KMS-11 (cell line): ENCODE data around the gene SCP2.

Experiments used
- H2AFZ ChIP-seq: fragments of 200-600 bp; sonication (generic); 2 replicates; pipeline ENCODE4 v1.6.1; 2016; ENCODE audit warnings: antibody characterized with exemption, mixed run types, low read depth
- H3K27ac ChIP-seq: fragments of 200-600 bp; sonication (generic); 2 replicates; pipeline ENCODE4 v1.6.1; 2016; ENCODE audit warnings: mild to moderate bottlenecking, mixed run types
- H3K27me3 ChIP-seq: fragments of 200-600 bp; sonication (generic); 2 replicates; pipeline ENCODE4 v1.6.1; 2017; ENCODE audit warnings: mild to moderate bottlenecking, low read depth, mixed run types, moderate library complexity; ENCODE audit not compliant: insufficient read depth
- H3K36me3 ChIP-seq: fragments of 200-600 bp; sonication (generic); 2 replicates; pipeline ENCODE4 v1.6.1; 2017; ENCODE audit warnings: mild to moderate bottlenecking, mixed run types; ENCODE audit not compliant: insufficient read depth
- H3K4me1 ChIP-seq: fragments of 200-600 bp; sonication (generic); 2 replicates; pipeline ENCODE4 v1.6.1; 2016; ENCODE audit warnings: mild to moderate bottlenecking, low read depth, mixed run types; ENCODE audit not compliant: poor library complexity, severe bottlenecking
- H3K4me2 ChIP-seq: fragments of 200-600 bp; sonication (generic); 2 replicates; pipeline ENCODE4 v1.7.0; 2016; ENCODE audit warnings: mild to moderate bottlenecking, mixed run types
- H3K4me3 ChIP-seq: fragments of 200-600 bp; sonication (generic); IDR thresholded peaks from 2 replicates; pipeline ENCODE4 v1.6.1; 2017; ENCODE audit warnings: low read depth, low read length, mixed read lengths; ENCODE audit not compliant: insufficient read depth
- H3K79me2 ChIP-seq: fragments of 200-600 bp; sonication (generic); 2 replicates; pipeline ENCODE4 v1.6.1; 2016; ENCODE audit warnings: low read depth, mixed run types; ENCODE audit not compliant: insufficient read depth
- H3K9ac ChIP-seq: fragments of 200-600 bp; sonication (generic); 2 replicates; pipeline ENCODE4 v1.6.1; 2016; ENCODE audit warnings: mild to moderate bottlenecking, mixed run types
- H4K20me1 ChIP-seq: fragments of 200-600 bp; sonication (generic); 2 replicates; pipeline ENCODE4 v1.6.1; 2016; ENCODE audit warnings: mild to moderate bottlenecking, mixed run types; ENCODE audit not compliant: insufficient read depth
- TF ChIP-seq, protein P1 (sequence below): fragments of 200-600 bp; sonication (generic); conservative IDR thresholded peaks from 2 replicates; pipeline ENCODE4 v1.6.1; 2017; ENCODE audit warnings: low read depth, mild to moderate bottlenecking, antibody characterized with exemption, low read length, moderate library complexity, mixed read lengths

The SCP2 gene

GRCh38 chr1:53011175-53011574, 84.1 kb downstream of the SCP2 start:
- Histone ChIP-seq H3K27me3 (no peaks in the 10 kb centered on the region), H3K4me2 (no peak overlapping the region), H3K27ac (no peak overlapping the region), H3K36me3 (no peaks in the 10 kb centered on the region), H2AFZ (no peak overlapping the region), H3K4me3 (no peak overlapping the region), H3K4me1 (peaks cover 14% of the 10 kb centered on the region), H4K20me1 (no peaks in the 10 kb centered on the region), H3K9ac (no peak overlapping the region), H3K79me2 (peaks cover 10% of the 10 kb centered on the region; the same call in 1 of the 2 replicates)
- TF ChIP-seq, protein P1, sequence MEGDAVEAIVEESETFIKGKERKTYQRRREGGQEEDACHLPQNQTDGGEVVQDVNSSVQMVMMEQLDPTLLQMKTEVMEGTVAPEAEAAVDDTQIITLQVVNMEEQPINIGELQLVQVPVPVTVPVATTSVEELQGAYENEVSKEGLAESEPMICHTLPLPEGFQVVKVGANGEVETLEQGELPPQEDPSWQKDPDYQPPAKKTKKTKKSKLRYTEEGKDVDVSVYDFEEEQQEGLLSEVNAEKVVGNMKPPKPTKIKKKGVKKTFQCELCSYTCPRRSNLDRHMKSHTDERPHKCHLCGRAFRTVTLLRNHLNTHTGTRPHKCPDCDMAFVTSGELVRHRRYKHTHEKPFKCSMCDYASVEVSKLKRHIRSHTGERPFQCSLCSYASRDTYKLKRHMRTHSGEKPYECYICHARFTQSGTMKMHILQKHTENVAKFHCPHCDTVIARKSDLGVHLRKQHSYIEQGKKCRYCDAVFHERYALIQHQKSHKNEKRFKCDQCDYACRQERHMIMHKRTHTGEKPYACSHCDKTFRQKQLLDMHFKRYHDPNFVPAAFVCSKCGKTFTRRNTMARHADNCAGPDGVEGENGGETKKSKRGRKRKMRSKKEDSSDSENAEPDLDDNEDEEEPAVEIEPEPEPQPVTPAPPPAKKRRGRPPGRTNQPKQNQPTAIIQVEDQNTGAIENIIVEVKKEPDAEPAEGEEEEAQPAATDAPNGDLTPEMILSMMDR: no peak

DNA sequence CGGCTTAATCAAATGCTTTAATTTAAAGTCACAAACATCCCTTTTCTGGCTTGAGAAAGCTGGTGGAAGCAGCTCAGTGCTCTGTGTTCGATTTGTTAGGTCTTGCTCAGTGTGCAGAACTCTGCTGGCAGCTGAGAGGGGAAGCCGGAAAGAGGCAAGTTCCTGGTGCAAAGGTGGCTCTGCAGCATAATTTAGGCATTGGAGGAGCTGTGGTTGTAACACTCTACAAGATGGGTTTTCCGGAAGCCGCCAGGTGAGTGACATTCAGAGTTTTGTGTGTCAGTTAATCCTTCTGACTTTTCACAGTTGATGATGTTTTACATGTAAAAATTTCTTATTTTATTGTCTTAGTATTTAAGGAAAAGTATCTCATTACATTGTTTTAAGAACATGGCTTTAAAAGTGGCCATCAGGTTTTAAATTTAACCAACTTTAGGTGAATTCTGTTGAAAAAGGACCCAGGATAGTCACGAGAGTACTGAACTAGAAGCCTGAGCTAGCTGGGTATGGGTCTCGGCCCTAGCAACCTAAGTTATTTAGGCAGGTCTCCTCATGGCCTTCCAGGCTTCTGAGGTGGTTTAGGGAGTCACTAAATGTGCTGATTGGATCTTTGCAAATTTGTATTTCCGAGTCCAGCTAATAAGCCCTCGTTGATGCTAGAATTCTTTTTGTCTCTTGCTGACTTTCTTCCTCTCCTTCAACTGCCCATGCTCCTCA, 87.9 kb downstream of the SCP2 start:
- Histone ChIP-seq H3K4me1 (peaks cover 17% of the 10 kb centered on the region), H3K79me2 (peaks cover 23% of the 10 kb centered on the region; the same call in 1 of the 2 replicates), H3K36me3 (no peaks in the 10 kb centered on the region), H3K27ac (peak overlapping the region; percentile 13), H3K4me3 (peak overlapping the region; percentile 74), H3K9ac (peak overlapping the region; percentile 46), H4K20me1 (no peaks in the 10 kb centered on the region), H3K27me3 (no peaks in the 10 kb centered on the region), H2AFZ (peak overlapping the region; percentile 90), H3K4me2 (peak overlapping the region; percentile 83)
- TF ChIP-seq, protein P1: no peak

DNA sequence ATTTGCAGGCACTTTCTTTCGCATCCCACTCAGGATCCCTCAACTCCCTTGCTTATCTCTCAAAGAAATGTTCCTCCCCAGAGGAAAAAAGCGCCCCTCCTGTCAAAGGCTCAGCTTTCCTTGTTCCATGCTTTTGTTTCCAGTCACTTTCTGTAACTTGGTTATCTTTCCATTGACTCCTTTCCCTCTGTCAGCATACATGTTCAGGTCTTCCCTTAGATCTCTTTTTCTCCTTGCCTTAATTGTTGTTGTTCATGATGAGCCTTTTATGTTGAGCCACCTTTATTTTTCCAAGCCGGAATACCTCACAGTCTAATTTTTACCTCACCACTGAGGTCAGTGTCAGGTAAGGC, 88.4 kb downstream of the SCP2 start:
- Histone ChIP-seq H3K36me3 (no peaks in the 10 kb centered on the region), H3K79me2 (peaks cover 23% of the 10 kb centered on the region; the same call in 1 of the 2 replicates), H2AFZ (peak overlapping the region; percentile 90), H3K4me3 (peak overlapping the region; percentile 74), H3K4me1 (peaks cover 17% of the 10 kb centered on the region), H3K27ac (peak overlapping the region; percentile 13; the same call in 1 of the 2 replicates), H4K20me1 (no peaks in the 10 kb centered on the region), H3K4me2 (peak overlapping the region; percentile 83), H3K9ac (peak overlapping the region; percentile 46), H3K27me3 (no peaks in the 10 kb centered on the region)
- TF ChIP-seq, protein P1: no peak

- H3K27ac ChIP-seq: no peak overlapping the region
- no peak overlapping the region for H3K9ac ChIP-seq
- no peaks in the 10 kb centered on the region for H4K20me1 ChIP-seq
- H3K4me2 ChIP-seq: no peak overlapping the region
- no peak overlapping the region for H2AFZ ChIP-seq
- peaks cover 17% of the 10 kb centered on the region for H3K4me1 ChIP-seq
- H3K4me3 ChIP-seq: no peak overlapping the region
- TF ChIP-seq, protein P1: no peak
- H3K27me3 ChIP-seq: no peaks in the 10 kb centered on the region
- H3K79me2 ChIP-seq: peaks cover 23% of the 10 kb centered on the region; the same call in 1 of the 2 replicates
- no peaks in the 10 kb centered on the region for H3K36me3 ChIP-seq
Observed at GRCh38 chr1:53016705-53017104, 89.6 kb downstream of the SCP2 start.
